ENCODE measurements around the gene PLA2G3. TPM values are rescaled to one million over a fixed set of nuclear protein-coding genes. Genes with fewer than 3 reads are reported as not detected.

PLA2G3 gene
- total and polyA plus RNA-seq, 2 of the 13 experiments (the other 11 are each of a cell fraction or from before 2014, with no cell fraction given), result 0.12 to 0.42 TPM

- in situ Hi-C loops (cut with HindIII; ENCODE audit: extremely low pct_ligation_motif_present, low pct_unique_long_range_greater_than_20kb) (no loop called here), intact Hi-C loops (cut with micrococcal nuclease; ENCODE audit: unreplicated experiment) (no loop called here)
- BruUV-seq (replicated peaks), result no TSS peak
- ChIA-PET CTCF (ENCODE audit: low intra/inter-chr PET ratio, low total read pairs) (no interaction called here), POLR2A (no interaction called here)
- Histone ChIP-seq H4K20me1 (ENCODE audit: insufficient read depth, low read length) (no peaks in the 10 kb centered on the region), H3K4me2 (ENCODE audit: low read depth, low read length) (no peak overlapping the region), H3K27me3 (ENCODE audit: control insufficient read depth in 1 of 2, insufficient read depth in 2 of 2, low read length in 2 of 2) (peaks cover 5 to 39% of the 10 kb centered on the region in 2 experiments), H2AFZ (ENCODE audit: low read length) (no peak overlapping the region), H3K4me3 (replicated peaks in 1 of 3; ENCODE audit: insufficient read depth in 1 of 3, low read depth in 2 of 3, low read length in 3 of 3) (no peak overlapping the region), H3K4me1 (ENCODE audit: insufficient read depth, low read length) (peaks cover 18% of the 10 kb centered on the region), H3K27ac (ENCODE audit: extremely low read length, insufficient read depth, low read length) (no peak overlapping the region), H3K9me3 (ENCODE audit: low read length) (no peaks in the 10 kb centered on the region), H3K9ac (ENCODE audit: insufficient read depth, low read depth, low read length) (no peak overlapping the region), H3K36me3 (replicated peaks in 1 of 2; ENCODE audit: control insufficient read depth in 1 of 2, insufficient read depth in 2 of 2, low read length in 2 of 2) (no peaks in the 10 kb centered on the region), H3K79me2 (ENCODE audit: insufficient read depth, low read length) (no peaks in the 10 kb centered on the region)
- TF ChIP-seq GMEB2 (CRISPR knock-in tag; IDR thresholded peaks at IDR 0.05; ENCODE audit: low read depth), result no peak
- no peak for TF ChIP-seq NFAT5 (CRISPR knock-in tag; IDR thresholded peaks at IDR 0.05)
- no peak for TF ChIP-seq ETV5 (CRISPR knock-in tag; IDR thresholded peaks at IDR 0.05; ENCODE audit: borderline replicate concordance)
- TF ChIP-seq ETV6 (CRISPR knock-in tag; conservative IDR thresholded peaks at IDR 0.05), result no peak
- no peak for TF ChIP-seq DNMT1 (CRISPR knock-in tag; IDR thresholded peaks at IDR 0.05)
- no peak for TF ChIP-seq FOXM1 (CRISPR knock-in tag; IDR thresholded peaks at IDR 0.05)
- no peak for TF ChIP-seq MAFG (CRISPR knock-in tag; IDR thresholded peaks at IDR 0.05)
- no peak for TF ChIP-seq SNRNP70 (IDR thresholded peaks at IDR 0.05; ENCODE audit: low read depth, low read length)
- TF ChIP-seq DMAP1 (CRISPR knock-in tag; IDR thresholded peaks at IDR 0.05), result no peak
- TF ChIP-seq NKX3-1 (CRISPR knock-in tag; IDR thresholded peaks at IDR 0.05), result no peak
- TF ChIP-seq CHCHD3 (CRISPR knock-in tag; IDR thresholded peaks at IDR 0.05), result no peak
- no peak for TF ChIP-seq ZFP36L2 (CRISPR knock-in tag; IDR thresholded peaks at IDR 0.05)
- no peak for TF ChIP-seq ZNF572 (CRISPR knock-in tag; IDR thresholded peaks at IDR 0.05)
- TF ChIP-seq GATAD1 (CRISPR knock-in tag; IDR thresholded peaks at IDR 0.05), result no peak
- DNase-seq (ENCODE audit: low spot score) (no peak), FAIRE-seq (no peak), ATAC-seq (no peak)
- whole genome bisulfite sequencing (ENCODE audit: low lambda C conversion rate), result 18% methylated on average over 4 of the region's 10 CpGs
These were observed 2.6 kb downstream of the PLA2G3 start for GRCh38 chr22:31137721-31138120.
